ENCODE data around the gene RNF157. TPM values are rescaled to one million over a fixed set of nuclear protein-coding genes. Genes with fewer than 3 reads are reported as not detected.

Gene RNF157
- total and polyA plus RNA-seq, 2 of the 4 experiments (the other 2 are of a cell fraction): 0.54 to 1.3 TPM

GRCh38 chr17:76276461-76277299 is 36.4 kb upstream of the RNF157 start:
- Histone ChIP-seq H4K5ac (ENCODE audit: low read depth, low read length) (no peak overlapping the region), H3K4me1 (ENCODE audit: control insufficient read depth, insufficient read depth, low read length) (peaks cover 7% of the 10 kb centered on the region), H3K9me3 (ENCODE audit: control insufficient read depth, insufficient read depth, low read length) (no peaks in the 10 kb centered on the region), H2AK9ac (replicated peaks; ENCODE audit: low read depth, low read length, poor library complexity) (peak overlapping the region; percentile 33), H3K4ac (ENCODE audit: low read depth, low read length) (0 out of 2 replicates have a peak overlapping the region, but pooled peaks have one; percentile 7), H3K18ac (ENCODE audit: low read depth, low read length) (no peak overlapping the region), H3K27ac (ENCODE audit: insufficient read depth, low read length) (no peak overlapping the region), H2BK5ac (ENCODE audit: low read depth, low read length, poor library complexity, severe bottlenecking) (peak overlapping the region; percentile 52), H3K36me3 (ENCODE audit: control insufficient read depth, insufficient read depth, low read length) (peaks cover 2% of the 10 kb centered on the region), H3K56ac (ENCODE audit: extremely low read depth, insufficient read depth, low read length) (no peak overlapping the region), H3K14ac (replicated peaks; ENCODE audit: low read depth, low read length) (no peak overlapping the region), H4K8ac (ENCODE audit: low read depth in 2 of 2, low read length in 2 of 2) (peak overlapping the region in 1 of 2 experiments; percentile 2; a peak in 1 of 4 replicates), H3K4me3 (ENCODE audit: insufficient read depth, low read depth, low read length) (no peak overlapping the region), H2BK120ac (ENCODE audit: low read depth, low read length) (peak overlapping the region; percentile 6; the same call in 1 of the 2 replicates), H2BK15ac (ENCODE audit: low read depth, low read length) (no peak overlapping the region), H2AFZ (replicated peaks; ENCODE audit: low read length, poor library complexity) (peak overlapping the region; percentile 46), H2BK20ac (ENCODE audit: low read depth, low read length) (no peak overlapping the region), H3K4me2 (ENCODE audit: low read depth, low read length) (no peak overlapping the region), H3K9me1 (ENCODE audit: insufficient read depth, low read length) (peaks cover 6% of the 10 kb centered on the region), H3K27me3 (ENCODE audit: control insufficient read depth, insufficient read depth, low read length) (no peaks in the 10 kb centered on the region), H3K79me1 (ENCODE audit: low read depth in 1 of 2, low read length in 2 of 2) (peaks cover 0 to 13% of the 10 kb centered on the region in 2 experiments; a peak in 2 of 4 replicates), H3K23ac (ENCODE audit: low read depth, low read length) (no peak overlapping the region), H4K91ac (ENCODE audit: insufficient read depth, low read depth, low read length) (no peak overlapping the region), H3K9ac (ENCODE audit: low read depth, low read length) (no peak overlapping the region), H2AK5ac (ENCODE audit: low read depth, low read length) (no peak overlapping the region; the same call in 1 of the 2 replicates), H4K20me1 (ENCODE audit: insufficient read depth, low read length) (no peaks in the 10 kb centered on the region; the same call in 1 of the 2 replicates)
- dilution Hi-C loops (cut with HindIII; ENCODE audit: low sequenced_read_pairs, unreplicated experiment): no loop called here
- WGBS, 2 experiments (ENCODE audit: extremely low coverage in 2 of 2, insufficient read length in 1 of 2): 96% methylated on average over 8 of the region's 19 CpGs; no CpG with 5 or more reads in 1 of the 2 experiments
- ATAC-seq (ENCODE audit: low read depth): peak; percentile 24
- ChIA-PET CTCF (interaction anchor here (1.1 kb wide), 1 partner anchor 168 kb away, joined by 4 read pairs; no protein-coding TSS in a partner anchor), POLR2A (ENCODE audit: unreplicated experiment) (no interaction called here)
- in situ Hi-C loops (cut with MboI; ENCODE audit: low sequenced_read_pairs): no loop called here
- intact Hi-C loops (cut with micrococcal nuclease): no loop called here
- BruUV-seq (replicated peaks): no TSS peak
- peak; percentile 31 for DNase-seq
- TF ChIP-seq FOS (IDR thresholded peaks at IDR 0.05; ENCODE audit: low read depth, low read length) (no peak), CEBPB (IDR thresholded peaks at IDR 0.05; ENCODE audit: low read depth, low read length) (no peak), MAFK (IDR thresholded peaks at IDR 0.05; ENCODE audit: low read depth, low read length) (no peak), RCOR1 (IDR thresholded peaks at IDR 0.05; ENCODE audit: insufficient replicate concordance, low read length) (no peak), SMC3 (IDR thresholded peaks at IDR 0.05; ENCODE audit: low read depth, low read length) (no peak), RAD21 (IDR thresholded peaks at IDR 0.05; ENCODE audit: low read length) (no peak), RFX5 (IDR thresholded peaks at IDR 0.05; ENCODE audit: low read depth, low read length) (no peak), BHLHE40 (IDR thresholded peaks at IDR 0.05; ENCODE audit: low read depth, low read length) (no peak), MXI1 (IDR thresholded peaks at IDR 0.05; ENCODE audit: borderline replicate concordance, low read depth, low read length) (no peak), NFE2L2 (IDR thresholded peaks at IDR 0.05; ENCODE audit: low read depth, low read length) (no peak), CHD1 (IDR thresholded peaks at IDR 0.05; ENCODE audit: low read depth, low read length) (no peak), POLR2A (IDR thresholded peaks at IDR 0.05; ENCODE audit: low read depth, low read length) (no peak), CTCF (conservative IDR thresholded peaks at IDR 0.05; ENCODE audit: low read depth, low read length) (no peak), MAZ (IDR thresholded peaks at IDR 0.05; ENCODE audit: borderline replicate concordance, low read depth, low read length) (no peak)
- TF ChIP-seq, protein P1, sequence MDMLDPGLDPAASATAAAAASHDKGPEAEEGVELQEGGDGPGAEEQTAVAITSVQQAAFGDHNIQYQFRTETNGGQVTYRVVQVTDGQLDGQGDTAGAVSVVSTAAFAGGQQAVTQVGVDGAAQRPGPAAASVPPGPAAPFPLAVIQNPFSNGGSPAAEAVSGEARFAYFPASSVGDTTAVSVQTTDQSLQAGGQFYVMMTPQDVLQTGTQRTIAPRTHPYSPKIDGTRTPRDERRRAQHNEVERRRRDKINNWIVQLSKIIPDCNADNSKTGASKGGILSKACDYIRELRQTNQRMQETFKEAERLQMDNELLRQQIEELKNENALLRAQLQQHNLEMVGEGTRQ (IDR thresholded peaks at IDR 0.05; ENCODE audit: low read depth, low read length): no peak

Measured in IMR-90 (cell line).